NCI-H1436 treated with DMSO at 0.1 percent for 48 hours (cell line): Measurements from ENCODE around the gene SLC2A2.

Experiments
- DNase-seq: peaks from one replicate; lab custom pipeline; 2025; lab: John Stamatoyannopoulos, UW

The SLC2A2 gene

DNA sequence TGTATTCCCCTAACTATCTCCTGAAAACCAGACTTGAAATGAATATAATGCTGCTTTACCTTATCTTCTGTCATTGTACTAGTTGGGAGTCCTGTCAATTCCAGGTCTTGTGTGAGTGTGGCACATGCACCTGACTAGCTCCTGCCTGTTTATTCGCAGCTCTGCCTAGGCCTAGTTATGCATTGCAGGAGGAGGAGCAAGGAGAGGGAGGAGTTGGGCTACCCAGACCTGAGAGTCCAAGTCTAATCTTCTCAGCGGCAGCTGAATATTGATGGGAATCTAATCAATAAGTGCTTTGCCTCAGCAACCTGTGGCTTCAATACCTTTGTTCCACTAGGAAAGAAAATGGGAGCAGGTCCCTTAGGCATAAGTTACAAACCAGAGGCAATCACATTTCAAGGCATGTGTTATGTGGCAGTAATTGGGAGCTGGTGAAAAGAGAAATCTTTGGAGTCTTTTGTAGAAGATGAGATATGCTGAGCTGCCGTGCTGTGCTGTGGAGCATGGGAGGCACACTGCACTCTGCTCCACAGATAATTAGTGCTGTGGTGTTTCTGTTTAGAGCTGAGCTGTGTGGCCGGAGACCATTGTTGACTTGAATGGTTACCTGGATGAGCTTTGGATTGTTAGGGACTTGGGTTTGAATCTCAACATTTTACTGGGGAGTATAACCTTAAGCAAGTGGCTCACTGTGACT is at the start of gene SLC2A2:
Gene SLC2A2, minus strand, starts transcription at position 124 of the 697 bp plus-strand sequence. Its CDS starts 50 bp downstream, at position 74.
- DNase-seq, result no peak

DNA sequence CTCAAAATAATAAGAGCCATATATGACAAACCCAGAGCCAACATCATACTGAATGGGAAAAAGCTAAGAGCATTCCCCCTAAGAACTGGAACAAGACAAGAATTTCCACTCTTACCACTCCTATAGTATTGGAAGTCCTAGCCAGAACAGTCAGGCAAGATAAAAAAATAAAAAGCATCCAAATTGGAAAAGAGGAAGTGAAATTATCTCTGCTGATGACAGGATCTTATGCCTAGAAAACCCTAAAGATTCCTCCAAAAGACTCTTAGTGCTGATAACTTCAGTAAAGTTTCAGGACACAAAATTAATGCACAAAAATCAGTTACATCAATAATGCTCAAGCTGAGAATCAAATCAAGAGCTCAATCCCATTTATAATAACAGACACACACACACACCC is 45.9 kb upstream of the SLC2A2 start:
- DNase-seq, result no peak

DNA sequence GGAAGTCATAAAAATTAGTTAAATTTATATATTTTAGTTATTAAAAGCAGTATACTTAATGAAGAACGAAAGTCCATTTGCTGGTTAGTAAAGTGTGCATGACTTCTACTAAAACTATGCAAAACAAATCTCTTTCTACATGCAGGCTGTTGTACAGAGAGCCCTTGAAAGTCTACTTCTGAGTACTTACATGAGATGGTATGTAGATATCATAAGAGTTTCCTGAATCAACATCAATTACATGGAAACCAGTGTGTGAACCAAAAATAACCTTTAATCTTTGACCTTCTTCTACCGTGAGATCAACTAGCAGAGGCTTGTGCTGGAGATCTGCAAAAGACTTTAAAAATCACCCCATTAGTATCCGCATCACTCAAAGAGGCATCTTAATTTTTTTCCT is 42.1 kb upstream of the SLC2A2 start:
- DNase-seq, result no peak

DNA sequence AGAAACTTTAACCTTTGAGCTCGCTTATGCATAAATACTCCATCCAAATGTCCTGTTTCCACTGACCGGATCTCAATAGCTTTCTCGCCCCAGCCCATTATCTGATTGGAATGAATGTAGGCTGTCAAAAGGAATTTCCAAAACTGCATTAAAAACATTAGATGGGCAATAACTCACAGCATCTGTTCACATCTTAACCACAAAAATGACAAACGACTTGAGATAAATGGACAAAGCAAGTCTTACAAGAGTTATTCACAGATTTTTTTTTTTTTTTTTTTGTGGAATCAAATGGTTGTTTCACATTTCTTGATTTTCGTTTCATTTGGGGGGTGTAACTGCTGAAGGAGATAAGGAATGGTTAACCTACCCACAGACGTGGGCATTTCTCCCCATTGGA is 39.7 kb upstream of the SLC2A2 start:
- no peak for DNase-seq

DNA sequence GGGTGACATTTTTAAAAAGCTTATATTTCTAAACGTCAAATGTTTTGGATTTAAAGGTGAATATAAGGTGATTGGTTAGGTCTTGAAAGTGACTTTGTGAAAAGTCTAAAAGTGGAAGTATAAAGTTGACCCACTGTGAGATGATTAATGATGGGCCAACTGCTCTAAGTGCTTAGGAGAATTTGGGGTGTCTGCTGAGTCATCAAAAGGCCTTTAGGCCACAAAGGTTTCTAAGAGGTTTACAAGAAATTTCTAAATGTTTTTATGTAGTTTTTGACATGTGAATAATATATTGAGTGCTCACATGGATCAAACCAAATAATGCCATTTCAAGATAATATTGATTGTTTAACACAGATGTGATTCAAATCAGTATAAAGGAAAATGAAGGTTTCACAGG is 39.2 kb upstream of the SLC2A2 start:
- DNase-seq, result no peak

DNA sequence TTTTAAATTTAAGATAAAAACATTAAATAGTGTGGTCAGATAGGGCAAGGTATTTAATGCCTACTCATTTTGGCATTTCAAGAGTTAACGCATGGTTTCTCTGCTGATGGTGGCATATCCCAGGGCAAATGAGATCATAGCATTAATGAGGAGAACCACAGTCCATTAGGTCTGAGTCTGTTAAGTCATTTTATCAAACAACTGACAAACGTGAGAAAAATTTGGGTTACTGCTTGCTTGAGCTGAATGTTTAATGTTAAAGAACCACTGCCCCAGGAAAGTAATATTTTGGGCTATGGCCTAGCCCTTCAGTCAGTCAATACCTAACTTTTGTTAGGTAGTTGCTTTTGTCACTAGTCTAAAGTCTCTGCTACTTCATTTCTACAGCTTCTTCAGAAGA is 37.9 kb upstream of the SLC2A2 start:
- no peak for DNase-seq

DNA sequence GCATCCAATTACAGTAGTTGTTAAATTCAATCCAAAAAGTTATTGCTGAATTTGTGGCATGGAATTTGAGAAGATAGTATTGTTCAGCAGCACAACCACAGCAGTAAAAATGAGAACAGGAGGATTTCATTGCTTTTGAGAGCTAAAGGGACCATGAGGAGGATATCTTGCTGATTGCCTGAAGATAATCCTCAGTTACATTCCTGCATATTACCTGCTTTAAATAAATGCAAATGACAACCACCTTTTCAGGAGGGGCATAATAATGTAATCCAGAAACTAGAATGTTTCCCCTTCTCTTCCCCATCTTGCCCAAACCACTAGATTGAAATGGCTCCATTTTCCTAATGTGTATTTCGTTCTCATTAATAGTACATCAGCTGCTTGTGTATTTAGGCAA is 35.2 kb upstream of the SLC2A2 start:
- DNase-seq, result no peak

DNA sequence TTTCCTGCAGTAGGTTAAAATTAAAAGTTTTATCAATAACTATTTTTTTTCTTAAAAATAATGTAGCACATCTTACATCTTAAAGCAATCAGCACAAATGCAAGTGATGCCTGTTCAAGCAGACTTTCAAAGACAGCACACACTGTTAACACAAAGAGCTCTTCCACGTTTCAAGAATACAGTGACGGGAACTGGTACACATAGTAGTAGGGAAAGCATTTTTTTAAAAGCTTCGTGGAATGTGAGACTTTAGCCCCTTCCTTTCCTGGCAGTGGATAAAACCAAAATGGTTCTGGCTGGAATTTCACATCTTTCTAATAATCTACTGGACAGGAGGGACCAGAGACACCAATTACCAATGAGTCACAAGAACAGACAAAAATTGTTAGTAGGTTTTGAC is 33.5 kb upstream of the SLC2A2 start:
- no peak for DNase-seq

DNA sequence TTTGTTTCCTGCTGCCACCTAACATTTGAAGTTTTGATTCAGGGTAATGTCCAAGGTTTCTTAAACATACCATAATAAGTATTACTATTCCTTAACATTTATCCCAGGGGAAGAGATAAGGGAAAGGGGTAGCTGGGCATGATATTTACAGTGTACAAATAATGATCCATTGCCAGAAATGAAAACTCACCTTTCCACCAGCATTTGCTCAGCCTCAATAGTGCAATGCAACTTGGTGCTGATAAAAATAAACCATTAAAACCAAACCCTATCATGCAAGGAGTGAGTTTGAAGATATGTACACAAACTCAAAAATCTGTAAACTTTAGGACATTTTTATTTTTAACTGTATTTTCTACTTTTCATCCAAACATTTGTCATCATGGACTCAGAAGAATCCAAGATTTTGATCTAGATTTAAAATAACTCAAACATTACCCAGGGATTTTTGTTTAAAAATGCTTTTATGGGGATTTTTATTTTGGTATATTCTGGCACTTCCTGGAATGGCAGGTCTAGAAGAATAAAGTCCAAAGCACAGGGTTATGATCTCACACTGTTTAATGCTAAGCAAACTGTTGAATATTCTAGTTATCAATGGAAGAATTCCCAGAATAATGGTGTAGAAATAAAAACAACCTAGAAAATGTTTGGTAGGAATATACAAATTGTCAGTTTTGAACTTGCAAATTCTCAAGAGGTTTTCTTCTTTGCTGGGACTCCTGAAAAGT is 32.5 kb upstream of the SLC2A2 start:
- DNase-seq, result no peak

DNA sequence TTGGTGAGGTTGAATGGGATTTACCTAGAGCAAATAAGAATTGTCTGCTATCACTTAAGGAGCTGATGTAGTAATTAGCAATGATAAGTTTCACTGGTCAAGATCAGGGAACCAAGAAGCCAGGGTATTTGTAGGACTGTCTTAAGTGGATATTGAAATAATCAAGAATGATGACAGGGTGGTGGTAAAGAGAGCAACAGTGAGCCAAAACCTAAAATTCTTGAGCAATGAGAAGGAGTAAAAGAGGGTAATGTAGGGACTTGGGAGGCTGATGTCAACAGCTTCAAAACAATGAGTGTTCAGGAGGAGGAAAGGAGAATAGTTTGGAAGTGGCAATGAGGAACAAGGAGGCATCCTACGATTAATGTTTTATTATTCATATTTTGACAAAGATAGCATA is 31.5 kb upstream of the SLC2A2 start:
- no peak for DNase-seq

DNA sequence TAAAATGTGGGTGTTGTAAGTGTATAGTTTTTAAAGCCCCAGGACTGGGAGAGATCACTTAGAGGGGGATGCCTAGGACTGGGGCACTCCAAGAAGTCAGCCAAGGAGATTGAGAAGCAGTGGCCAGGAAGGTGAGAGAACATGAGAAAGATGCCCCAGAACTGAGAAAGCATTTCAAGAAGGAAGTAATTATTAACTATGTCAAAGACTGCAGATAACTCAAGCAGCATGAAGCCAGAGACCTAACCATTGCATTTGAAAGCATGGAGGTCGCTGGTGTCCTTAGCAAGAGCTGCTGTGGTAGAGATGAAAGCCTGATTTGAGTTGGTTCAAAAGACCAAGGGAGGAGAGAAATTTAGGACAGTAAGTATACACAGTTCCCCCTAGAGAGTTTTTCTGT is 30.6 kb upstream of the SLC2A2 start:
- no peak for DNase-seq

DNA sequence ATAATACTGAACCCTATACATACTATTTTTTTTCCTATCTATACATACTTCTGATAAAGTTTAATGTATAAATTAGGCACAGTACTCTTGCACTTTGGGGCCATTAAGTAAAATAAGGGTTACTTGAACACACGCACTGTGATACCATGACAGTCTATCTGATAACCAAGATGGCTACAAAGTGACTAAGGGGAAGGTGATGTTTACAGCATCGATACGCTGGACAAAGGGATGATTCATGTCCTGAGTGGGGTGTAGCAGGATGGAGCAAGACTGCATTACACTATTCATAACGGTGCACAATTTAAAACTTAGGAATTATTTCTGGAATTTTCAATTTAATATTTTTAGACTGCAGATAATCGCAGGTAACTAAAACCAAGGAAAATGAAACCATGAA is 30.0 kb upstream of the SLC2A2 start:
- DNase-seq, result no peak

DNA sequence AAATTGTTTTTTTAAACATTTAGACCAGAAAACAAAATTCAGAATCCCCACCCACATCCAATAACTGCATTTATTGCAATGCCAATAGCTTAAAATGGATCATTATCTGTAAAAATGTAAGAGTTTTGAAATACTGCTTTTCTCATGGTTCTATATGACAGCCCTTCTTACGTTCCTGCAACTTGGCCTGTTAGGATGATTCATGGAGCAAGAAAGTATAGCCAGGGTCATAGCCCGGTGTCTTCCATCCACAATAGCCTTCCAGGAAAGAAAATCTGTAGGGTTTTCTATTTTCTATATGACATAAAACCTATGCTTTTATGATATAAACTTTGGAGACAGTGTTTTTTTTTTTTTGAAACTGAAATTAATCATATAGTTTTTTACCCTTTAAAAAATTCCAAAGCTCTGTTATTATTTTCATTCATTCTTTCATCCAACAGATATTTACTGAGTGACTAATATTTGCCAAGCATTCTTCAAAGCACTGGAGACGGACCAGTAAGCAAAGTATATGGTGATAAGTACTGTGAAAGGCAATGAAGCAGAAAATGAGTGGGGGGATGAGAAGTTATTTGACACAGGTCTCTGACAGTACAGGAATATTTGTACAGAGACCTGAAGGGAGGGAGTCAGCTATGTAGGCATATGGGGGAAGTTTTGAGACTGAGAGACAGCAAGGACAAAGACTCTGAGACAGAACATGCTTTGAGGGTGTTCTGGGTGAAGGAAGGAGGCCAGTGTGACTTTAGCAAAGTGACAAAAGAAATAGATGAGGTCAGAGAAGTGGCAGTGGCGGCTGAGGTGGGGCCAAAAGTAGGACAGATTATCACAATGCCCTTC is 29.0 kb upstream of the SLC2A2 start:
- DNase-seq, result no peak

DNA sequence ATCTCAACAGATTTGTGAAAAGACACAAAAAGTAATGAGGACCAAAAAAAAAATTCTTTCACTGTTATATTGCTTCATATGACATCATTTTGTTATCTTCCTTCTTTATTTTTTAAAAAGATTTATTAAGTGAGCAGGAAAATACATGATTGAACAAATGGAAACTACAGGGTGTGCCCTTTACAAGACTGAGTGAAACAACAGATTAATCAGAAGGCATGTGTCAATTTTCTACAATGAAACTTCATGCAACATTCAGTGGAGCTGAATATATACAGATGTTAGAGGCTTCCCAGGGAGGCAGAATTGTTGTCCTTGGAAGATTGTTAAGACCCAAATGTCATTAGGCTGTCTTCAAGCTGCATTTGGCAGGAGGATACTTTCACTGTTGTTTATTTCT is 28.4 kb upstream of the SLC2A2 start:
- DNase-seq, result no peak

DNA sequence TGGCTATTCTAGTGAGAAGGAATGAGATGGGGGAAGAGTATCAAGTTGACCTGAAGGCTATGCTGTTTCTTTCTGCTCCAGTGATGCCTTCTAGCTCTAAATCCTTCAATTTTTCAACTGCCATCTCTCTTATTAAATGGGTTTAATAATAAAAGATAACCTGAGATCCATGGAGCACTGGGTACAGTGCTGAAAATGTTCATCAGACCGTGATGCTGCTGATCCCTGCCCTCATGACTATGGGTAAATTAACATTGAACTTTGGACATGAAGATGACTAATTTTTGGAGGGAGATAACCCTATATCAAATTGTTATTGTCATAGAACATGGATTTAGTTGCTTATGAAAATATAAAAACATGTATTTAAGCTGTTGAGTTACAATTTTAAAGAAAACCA is 27.7 kb upstream of the SLC2A2 start:
- DNase-seq, result no peak

DNA sequence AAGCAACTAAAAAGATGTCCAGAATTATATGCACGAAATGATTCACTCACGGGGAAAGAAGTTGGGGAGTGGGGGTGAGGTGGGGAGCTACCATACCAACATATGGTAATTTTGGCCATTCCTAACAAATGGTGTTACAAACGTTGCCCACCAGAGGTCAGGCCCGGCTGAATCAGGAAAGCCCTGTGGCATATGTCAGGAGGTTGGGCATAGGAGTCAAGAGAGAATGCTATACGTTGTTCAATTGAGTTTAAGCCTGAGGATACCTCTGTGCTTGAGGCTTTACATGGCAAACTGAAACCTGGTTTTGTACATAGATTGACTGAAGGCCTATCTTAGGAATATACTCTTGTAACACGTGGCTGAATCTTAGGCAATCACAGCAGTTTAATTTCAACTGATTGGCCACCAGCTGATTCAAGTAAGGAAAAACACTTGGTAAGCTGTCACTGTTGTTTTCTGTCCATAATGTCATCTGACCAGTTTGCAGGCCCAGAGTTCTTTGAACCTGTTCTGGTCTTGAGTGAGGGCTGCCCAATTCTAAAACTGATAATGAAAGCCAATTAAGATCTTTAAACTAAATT is 23.4 kb upstream of the SLC2A2 start:
- no peak for DNase-seq

DNA sequence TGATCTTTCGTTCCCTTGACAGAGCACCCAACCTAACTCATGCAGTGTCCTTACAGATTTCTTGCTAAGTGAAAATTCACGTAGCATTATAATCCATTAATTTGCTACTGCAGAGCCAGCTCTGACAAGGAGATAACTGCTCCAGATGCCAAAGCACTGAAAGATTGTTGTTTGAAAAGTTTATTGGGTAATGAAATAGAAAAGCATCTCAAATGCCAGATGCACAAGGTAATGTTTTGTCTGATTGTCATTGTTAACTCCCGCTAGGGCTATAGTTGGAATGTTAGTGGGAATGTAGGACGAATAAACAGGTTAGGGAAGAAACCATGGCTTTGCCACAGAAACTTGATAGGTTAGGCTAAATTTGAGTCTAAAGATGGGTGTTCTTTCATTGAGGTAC is 20.2 kb upstream of the SLC2A2 start:
- DNase-seq, result no peak

DNA sequence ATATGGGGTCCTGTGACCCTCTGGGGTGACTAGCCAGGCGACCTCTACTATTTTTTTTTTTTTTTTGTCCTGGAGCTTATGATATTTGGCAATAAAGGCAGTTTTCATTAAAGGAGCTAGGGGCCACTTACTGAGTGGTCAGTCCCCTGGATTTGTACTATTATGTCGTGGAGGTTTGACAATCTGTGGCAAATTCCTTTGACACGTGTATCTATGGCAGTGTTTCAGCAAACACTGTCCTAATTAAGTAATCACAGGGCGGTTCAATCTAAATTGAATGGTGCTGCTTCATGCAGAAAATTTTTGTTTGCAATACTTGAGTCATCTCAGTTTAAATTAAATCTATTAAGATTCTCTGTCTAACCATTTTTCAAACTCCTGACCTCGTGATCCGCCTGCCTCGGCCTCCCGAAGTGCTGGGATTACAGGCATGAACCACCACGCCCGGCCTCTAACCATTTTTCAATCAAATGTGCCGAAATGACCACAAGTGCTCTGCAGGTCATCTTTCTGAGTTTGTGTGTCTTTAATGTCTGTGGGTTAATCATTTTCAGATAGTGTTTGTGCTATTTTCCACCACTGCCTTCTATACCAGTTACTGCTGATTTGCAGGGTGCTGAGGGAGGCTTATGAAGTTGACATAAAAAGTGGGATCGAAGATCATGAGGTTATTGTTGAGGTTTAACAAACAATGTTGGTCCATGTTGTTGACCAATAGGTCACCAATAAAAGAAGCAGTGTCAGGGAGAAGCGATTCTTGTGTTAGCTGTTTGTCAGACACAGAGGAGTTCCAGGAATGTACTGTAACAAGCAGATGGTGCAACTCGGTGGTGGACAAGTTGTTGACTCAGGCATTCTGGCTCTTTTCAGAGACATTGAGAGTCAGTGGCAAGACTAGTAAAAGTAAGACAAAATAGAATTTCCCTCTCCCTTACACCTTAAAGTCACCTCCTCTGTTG is 18.6 kb upstream of the SLC2A2 start:
- DNase-seq, result no peak

DNA sequence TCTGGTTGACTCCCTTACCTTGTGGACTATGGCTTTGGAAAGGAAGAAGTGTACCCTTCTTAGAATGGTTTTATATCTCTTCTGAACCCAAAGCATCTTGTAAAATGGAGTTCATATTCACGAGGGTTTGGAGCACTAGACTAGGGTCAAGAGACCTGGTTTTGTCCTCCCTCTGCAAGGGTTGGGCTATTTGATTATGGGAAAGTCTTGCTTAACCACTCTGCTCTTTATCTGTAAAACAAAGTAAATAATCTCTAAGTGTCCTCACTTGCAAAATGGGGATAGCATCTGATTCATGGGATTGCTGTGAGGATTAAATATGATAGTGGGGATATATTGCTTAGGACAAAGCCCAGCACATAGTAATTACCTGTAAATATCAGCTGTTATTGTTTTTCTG is 17.9 kb upstream of the SLC2A2 start:
- no peak for DNase-seq

DNA sequence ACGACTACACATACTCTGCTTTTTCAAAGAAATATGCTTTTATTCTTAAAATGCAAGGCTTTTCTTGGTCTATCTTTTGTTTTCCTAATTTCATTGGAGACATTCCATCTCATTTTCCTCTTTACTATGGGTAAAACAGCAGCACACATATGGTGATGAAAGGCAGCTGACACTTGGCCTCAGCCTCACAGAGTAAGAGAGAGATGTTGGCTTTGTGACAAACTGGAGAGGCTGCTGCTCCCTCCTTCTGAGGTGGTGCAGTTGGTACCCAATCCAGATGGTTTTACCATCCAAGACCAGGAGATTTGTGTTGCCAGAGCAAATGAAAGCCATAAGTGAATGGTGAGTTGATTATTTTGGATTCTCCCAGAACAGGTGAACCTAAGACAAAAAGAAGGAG is 13.2 kb upstream of the SLC2A2 start:
- DNase-seq, result no peak

DNA sequence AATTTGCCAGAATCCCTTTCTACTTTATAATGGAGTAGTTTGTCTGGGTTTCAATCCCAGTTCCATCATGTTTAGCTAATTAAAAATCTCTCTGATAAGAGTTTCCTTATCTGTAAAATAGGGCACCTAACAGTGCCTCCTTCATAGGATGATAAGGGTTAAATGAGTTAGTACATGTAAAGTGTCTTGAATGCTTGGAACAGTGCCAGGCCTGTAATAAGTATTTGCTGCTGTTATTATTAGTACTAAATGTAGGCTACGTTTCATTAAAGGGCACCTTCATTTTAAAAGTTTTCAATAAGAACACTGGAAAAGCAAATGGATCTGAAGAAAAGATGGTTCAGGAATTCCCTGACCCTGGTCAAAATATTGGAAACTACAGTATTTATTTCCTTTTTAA is 11.8 kb upstream of the SLC2A2 start:
- DNase-seq, result no peak
